ENCODE data around the gene PCNX2. TPM values are rescaled to one million over a fixed set of nuclear protein-coding genes. Genes with fewer than 3 reads are reported as not detected.

The PCNX2 gene
- total and polyA plus RNA-seq, 2 of the 8 experiments (the other 6 are each of a cell fraction or from before 2014, with no cell fraction given) = 46.1 to 57.6 TPM

- H3K4me3 ChIP-seq (ENCODE audit: extremely low read depth in 1 of 4, insufficient read depth in 2 of 4, low read depth in 3 of 4, low read length in 4 of 4) = no peak overlapping the region
- no peak overlapping the region for H3K27ac ChIP-seq (ENCODE audit: low read depth, low read length)
- no peaks in the 10 kb centered on the region for H3K9me3 ChIP-seq (ENCODE audit: insufficient read depth in 2 of 2, low read depth in 1 of 2, low read length in 1 of 2)
- 0 out of 2 replicates have a peak overlapping the region, but pooled peaks have one; percentile 48 for H4K8ac ChIP-seq (ENCODE audit: extremely low read depth, insufficient read depth, low read length)
- no peaks in the 10 kb centered on the region for H3K36me3 ChIP-seq (ENCODE audit: control insufficient read depth in 2 of 4, insufficient read depth in 4 of 4, low read length in 3 of 4)
- H4K5ac ChIP-seq (ENCODE audit: insufficient read length, low read depth, low read length) = no peak overlapping the region
- H2BK120ac ChIP-seq (replicated peaks; ENCODE audit: low read depth, low read length) = no peak overlapping the region
- no peaks in the 10 kb centered on the region for H4K20me1 ChIP-seq (replicated peaks in 1 of 2; ENCODE audit: control insufficient read depth in 1 of 2, insufficient read depth in 2 of 2, low read length in 2 of 2)
- no peak overlapping the region for H3K4me2 ChIP-seq (ENCODE audit: insufficient read depth in 1 of 2, low read depth in 2 of 2, low read length in 2 of 2)
- H3K14ac ChIP-seq (ENCODE audit: insufficient read length) = no peak overlapping the region
- H3K9ac ChIP-seq (replicated peaks in 1 of 4; ENCODE audit: extremely low read depth in 1 of 4, low read depth in 3 of 4, low read length in 3 of 4) = no peak overlapping the region
- H2BK15ac ChIP-seq (ENCODE audit: low read length) = peak overlapping the region; percentile 47; the same call in 1 of the 2 replicates
- ChIA-PET CTCF (ENCODE audit: partially characterized antibody) (interaction anchor here (0.7 to 1.3 kb wide), 4 partner anchors 12 to 304 kb away, joined by 3 to 4 read pairs (median 4); no protein-coding TSS in a partner anchor), POLR2A (ENCODE audit: partially characterized antibody) (interaction anchor here (0.7 kb wide), 1 partner anchor 188 kb away, joined by 3 read pairs; no protein-coding TSS in a partner anchor)
- 86% methylated on average over 1 of the region's 1 CpG; no CpG with 5 or more reads in 1 of the 2 experiments for WGBS, 2 experiments (ENCODE audit: extremely low coverage in 1 of 2, insufficient coverage in 1 of 2, insufficient read length in 1 of 2, insufficient replicate concordance in 2 of 2, low coverage in 1 of 2, low lambda C conversion rate in 2 of 2, missing lambda C conversion rate in 1 of 2)
- no peak overlapping the region for H3K4ac ChIP-seq (replicated peaks; ENCODE audit: insufficient read length, low read depth, low read length)
- 0 out of 7 replicates have a peak, but pooled peaks cover 0 to 2% (median 0%) of the 10 kb centered on the region in 4 experiments for H3K27me3 ChIP-seq (replicated peaks in 1 of 4; ENCODE audit: control insufficient read depth in 3 of 4, extremely low read depth in 1 of 4, insufficient read depth in 3 of 4, low read length in 3 of 4)
- no peak overlapping the region for H3K56ac ChIP-seq (replicated peaks; ENCODE audit: insufficient read length, low read depth, low read length)
- H2BK5ac ChIP-seq (ENCODE audit: low read depth, low read length) = no peak overlapping the region
- H3K23ac ChIP-seq (ENCODE audit: insufficient read length) = no peak overlapping the region
- H2BK20ac ChIP-seq (ENCODE audit: low read length) = no peak overlapping the region
- H3K79me2 ChIP-seq (ENCODE audit: control insufficient read depth in 1 of 2, insufficient read depth in 2 of 2, low read length in 2 of 2) = no peaks in the 10 kb centered on the region
- H3K79me1 ChIP-seq (ENCODE audit: low read depth, low read length) = peaks cover 2% of the 10 kb centered on the region; the same call in 1 of the 2 replicates
- no peaks in the 10 kb centered on the region for H3K4me1 ChIP-seq (replicated peaks in 1 of 4; ENCODE audit: control insufficient read depth in 3 of 4, insufficient read depth in 4 of 4, low read length in 3 of 4)
- FAIRE-seq = no peak
- no peaks in the 10 kb centered on the region for H3K23me2 ChIP-seq (ENCODE audit: low read depth, low read length)
- no peak overlapping the region for H2BK12ac ChIP-seq (ENCODE audit: low read depth, low read length)
- DNase-seq (ENCODE audit: low read depth in 1 of 2, low spot score in 2 of 2) = no peak
- no peak overlapping the region for H4K91ac ChIP-seq (replicated peaks; ENCODE audit: insufficient read length, low read length)
- H3K18ac ChIP-seq (ENCODE audit: extremely low read depth, low read length) = no peak overlapping the region
- no peak overlapping the region for H2AK5ac ChIP-seq (ENCODE audit: low read depth, low read length)
- TF ChIP-seq CBX5 (IDR thresholded peaks at IDR 0.05; ENCODE audit: low read depth, low read length) (no peak), CTCF (IDR thresholded peaks at IDR 0.05; ENCODE audit: control extremely low read depth in 1 of 3, insufficient read depth in 1 of 3, low read depth in 1 of 3, low read length in 3 of 3) (peak in 1 of 3 experiments; percentile 13; a peak in 1 of 4 replicates), POLR2AphosphoS5 (IDR thresholded peaks at IDR 0.05; ENCODE audit: low read depth, low read length) (no peak), RAD21 (IDR thresholded peaks at IDR 0.05 in 1 of 2, conservative IDR thresholded peaks at IDR 0.05 in 1 of 2; ENCODE audit: low read depth in 2 of 2, low read length in 2 of 2) (peak; percentile 22 to 28; a peak in 3 of 4 replicates)
- no peak overlapping the region for H2AFZ ChIP-seq (ENCODE audit: low read length)
Measured at GRCh38 chr1:232940262-232940661, 355.3 kb downstream of the PCNX2 start.
